Pancreas (tissue), 10 donors: ENCODE data around the gene FAM200A. TPM values are rescaled to one million over a fixed set of nuclear protein-coding genes. Genes with fewer than 3 reads are reported as not detected.

Source experiments
- ATAC-seq, 4 donors: fragments of 200-7000 bp; cut with Tn5 transposase; one replicate each; pipeline versions ENCODE4 v1.8.0 to v1.9.1; 2020; ENCODE audit warnings: mild to moderate bottlenecking in 4 of 4, moderate library complexity in 4 of 4
- DNase-seq, 6 donors: peaks; one replicate each; pipeline ENCODE4 v3.0.0-alpha.2; 2020
- FAIRE-seq: peaks from 2 replicates; lab custom pipeline; 2012; peaks lifted over from hg19 to GRCh38; lab: Jason Lieb, UNC
- H3K27ac ChIP-seq, 4 donors: fragments of 200-600 bp; sonication (generic); 1 replicate in 3 of 4; 2 replicates in 1 of 4; pipeline versions ENCODE4 v1.5.0 to v1.8.0; 2020
- H3K27me3 ChIP-seq, 4 donors: fragments of 200-600 bp; one replicate each; pipeline ENCODE4 v1.8.0; 2021
- H3K36me3 ChIP-seq, 3 donors: fragments of 200-600 bp; sonication (generic) in 1 of 3; one replicate each; pipeline versions ENCODE4 v1.5.0 to v1.8.0; 2020 to 2021
- H3K4me1 ChIP-seq, 3 donors: fragments of 200-600 bp; one replicate each; pipeline ENCODE4 v1.8.0; 2021
- H3K4me3 ChIP-seq, 4 donors: fragments of 200-600 bp; sonication (generic) in 2 of 4; one replicate each; pipeline versions ENCODE4 v1.5.0 to v1.8.0; 2020 to 2021
- H3K9me3 ChIP-seq, 4 donors: fragments of 200-600 bp; one replicate each; pipeline ENCODE4 v1.8.0; 2021
- WGBS, 2 donors: extraction: QIAGEN DNeasy Blood & Tissue Kit; methylation state at CpG; one replicate each; pipeline ENCODE4 v1.1.7; 2013; 5-methylcytosine and 5-hydroxymethylcytosine counted together
- intact Hi-C, 3 donors: fragments of 100-400 bp; cut with DNase I; formaldehyde crosslinking; loops; one replicate each; pipeline versions ENCODE4 v1.11.1 to v1.14.2; 2022
- polyA plus RNA-seq, 2 donors: library from polyadenylated mRNA; stranded (reverse); fragments of 200-250 nt; gene quantifications; one replicate each; pipeline ENCODE4 v1.2.3, GENCODE V29; 2013
- total RNA-seq, 6 donors: library from RNA; stranded (reverse); fragmentation: NEBNext Ultra II Directional in 4 of 6; extraction: Animal tissue kit (Norgen Biotek cat#: 25700) in 4 of 6; gene quantifications; one replicate each; pipeline versions ENCODE4 v1.2.1 to v1.2.4, GENCODE V29; 2021 to 2023
- TF ChIP-seq, protein P1 (sequence below), 4 donors: fragments of 200-600 bp; sonication (generic) in 3 of 4; IDR thresholded peaks; one replicate each; pipeline versions ENCODE4 v1.5.0 to v1.8.0; 2021; ENCODE audit warnings: antibody characterized with exemption in 4 of 4
- donor health status: healthy with polysubstance abuse.
- donor health status: DM: no; HTN: no; CAD: no; lungs with moderate emphysema.
- donor health status: DM: no; HTN: no; CAD: no.
- donor health status: control.
- donor health status: control.
- donor health status: Bipolar disorder and iron deficiency.
- donor health status: DM: yes; HTN: yes; CAD: no.
- donor health status: DM: no; HTN: no; CAD: no.
- donor health status: DM: no; HTN: no; CAD: no.
- donor health status: DM: yes; HTN: yes; CAD: no.

Gene FAM200A
- total and polyA plus RNA-seq, 8 donors: 1.7 to 4.3 (median 2.4) TPM

DNA sequence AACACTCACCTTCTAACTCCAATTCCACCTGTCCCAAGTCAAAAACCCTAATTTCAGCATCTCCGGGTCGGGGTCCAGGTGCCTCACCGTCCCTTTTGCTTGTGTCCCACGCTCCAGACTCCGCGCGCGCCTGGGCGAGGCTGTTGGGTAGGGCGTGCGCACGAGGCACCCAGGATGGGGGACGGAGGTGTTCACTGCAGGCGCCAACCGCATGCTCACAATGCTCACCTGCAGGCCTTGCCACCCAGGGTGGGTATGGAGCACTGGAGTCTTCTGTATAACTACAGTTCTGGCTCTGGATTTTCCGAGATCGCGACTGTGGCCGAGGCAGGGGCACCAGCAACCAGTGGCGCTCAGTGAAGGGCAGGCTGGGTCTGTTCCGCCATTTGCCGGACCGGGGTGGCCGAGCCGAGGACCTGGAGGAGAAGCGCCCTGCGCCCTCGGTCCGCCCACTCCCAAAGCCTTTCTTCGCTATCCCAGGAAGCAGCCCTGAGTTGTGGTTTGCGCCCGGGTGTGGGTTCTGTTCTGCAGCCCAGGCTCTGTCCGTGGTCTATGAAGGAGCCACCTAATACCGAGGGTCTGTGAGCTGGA, 8.7 kb downstream of the FAM200A start:
- no peak overlapping the region for H3K4me3 ChIP-seq
- H3K36me3 ChIP-seq: peaks cover 0 to 3% (median 2%) of the 10 kb centered on the region in 3 donors
- DNase-seq (peak in 1 of 6 donors; percentile 57), ATAC-seq (no peak), FAIRE-seq (no peak)
- intact Hi-C loops: no loop called here
- 94 to 96% methylated on average over 34 of the region's 34 CpGs for WGBS, 2 donors
- no peak overlapping the region for H3K27ac ChIP-seq
- H3K9me3 ChIP-seq: no peaks in the 10 kb centered on the region
- TF ChIP-seq, protein P1, sequence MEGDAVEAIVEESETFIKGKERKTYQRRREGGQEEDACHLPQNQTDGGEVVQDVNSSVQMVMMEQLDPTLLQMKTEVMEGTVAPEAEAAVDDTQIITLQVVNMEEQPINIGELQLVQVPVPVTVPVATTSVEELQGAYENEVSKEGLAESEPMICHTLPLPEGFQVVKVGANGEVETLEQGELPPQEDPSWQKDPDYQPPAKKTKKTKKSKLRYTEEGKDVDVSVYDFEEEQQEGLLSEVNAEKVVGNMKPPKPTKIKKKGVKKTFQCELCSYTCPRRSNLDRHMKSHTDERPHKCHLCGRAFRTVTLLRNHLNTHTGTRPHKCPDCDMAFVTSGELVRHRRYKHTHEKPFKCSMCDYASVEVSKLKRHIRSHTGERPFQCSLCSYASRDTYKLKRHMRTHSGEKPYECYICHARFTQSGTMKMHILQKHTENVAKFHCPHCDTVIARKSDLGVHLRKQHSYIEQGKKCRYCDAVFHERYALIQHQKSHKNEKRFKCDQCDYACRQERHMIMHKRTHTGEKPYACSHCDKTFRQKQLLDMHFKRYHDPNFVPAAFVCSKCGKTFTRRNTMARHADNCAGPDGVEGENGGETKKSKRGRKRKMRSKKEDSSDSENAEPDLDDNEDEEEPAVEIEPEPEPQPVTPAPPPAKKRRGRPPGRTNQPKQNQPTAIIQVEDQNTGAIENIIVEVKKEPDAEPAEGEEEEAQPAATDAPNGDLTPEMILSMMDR (IDR thresholded peaks at IDR 0.05): no peak
- no peaks in the 10 kb centered on the region for H3K4me1 ChIP-seq
- H3K27me3 ChIP-seq: no peaks in the 10 kb centered on the region

DNA sequence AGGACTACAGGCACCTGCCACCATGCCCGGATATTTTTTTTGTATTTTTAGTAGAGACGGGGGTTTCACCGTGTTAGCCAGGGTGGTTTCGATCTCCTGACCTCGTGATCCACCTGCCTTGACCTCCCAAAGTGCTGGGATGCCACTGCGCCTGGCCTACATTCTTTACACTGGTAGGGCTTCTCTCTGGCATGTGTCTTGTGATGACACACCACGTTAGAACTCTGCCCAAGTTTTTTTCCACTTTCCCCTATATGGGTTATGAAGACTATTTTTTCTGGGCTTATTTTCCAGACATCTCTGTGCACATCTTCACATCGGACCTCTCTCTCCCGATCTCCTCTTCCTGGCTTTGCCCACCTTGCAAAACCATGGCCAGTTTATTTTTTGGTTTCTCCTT, 10.7 kb downstream of the FAM200A start:
- Histone ChIP-seq H3K36me3 (no peaks in the 10 kb centered on the region), H3K4me1 (no peaks in the 10 kb centered on the region), H3K9me3 (no peaks in the 10 kb centered on the region), H3K4me3 (no peak overlapping the region), H3K27ac (no peak overlapping the region), H3K27me3 (no peaks in the 10 kb centered on the region)
- no peak for FAIRE-seq
- ATAC-seq: no peak
- TF ChIP-seq, protein P1 (IDR thresholded peaks at IDR 0.05): no peak
- DNase-seq: no peak
- intact Hi-C loops: no loop called here
- 87 to 92% methylated on average over 9 of the region's 9 CpGs for WGBS, 2 donors

DNA sequence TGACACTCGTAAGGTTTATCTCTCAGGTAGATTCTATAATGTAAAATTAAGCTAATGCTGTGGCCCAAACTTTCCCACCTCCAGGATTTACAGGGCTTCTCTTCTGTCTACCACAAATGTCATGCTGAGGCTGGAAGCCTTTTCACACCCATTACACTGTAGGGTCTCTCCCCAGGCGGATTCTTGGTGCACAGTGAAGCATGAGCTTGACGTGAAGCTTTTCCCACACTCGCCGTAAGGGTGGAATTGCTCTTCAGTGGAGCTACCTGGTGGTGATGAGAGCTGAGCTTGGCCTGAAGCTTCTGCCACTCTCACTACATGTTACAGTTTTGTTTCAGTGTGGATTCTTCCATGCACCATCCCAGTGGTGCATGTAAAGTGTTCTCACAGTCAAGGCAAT, 11.4 kb downstream of the FAM200A start:
- no peak for DNase-seq

DNA sequence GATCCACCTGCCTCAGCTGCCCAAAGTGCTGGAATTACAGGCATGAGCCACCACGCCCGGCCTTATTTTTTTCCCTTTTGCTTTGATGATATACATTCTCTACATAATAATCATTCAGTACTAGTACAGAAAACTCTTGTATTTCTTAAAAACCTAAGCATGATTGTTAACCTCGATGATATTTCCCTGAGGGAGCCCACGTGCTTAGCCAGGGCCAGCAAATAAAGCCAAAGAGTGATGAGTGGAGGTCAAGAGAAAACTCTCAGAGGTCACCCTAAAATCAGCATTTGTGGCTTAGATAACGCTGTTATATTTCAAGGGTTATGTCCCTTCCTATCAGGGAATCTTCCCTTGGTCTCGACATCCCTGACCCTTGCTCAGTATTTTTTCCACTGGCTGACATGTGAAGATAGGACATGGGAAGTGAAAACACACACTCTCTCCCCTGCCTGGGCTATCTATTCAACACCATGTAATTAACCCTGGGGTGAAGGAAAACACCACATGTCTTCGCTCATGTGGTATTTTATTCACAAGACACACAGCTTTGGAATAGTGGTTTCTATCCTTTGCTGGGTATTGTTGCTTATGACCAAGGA, 12.6 kb downstream of the FAM200A start:
- FAIRE-seq (no peak), ATAC-seq (no peak), DNase-seq (no peak)
- Histone ChIP-seq H3K27me3 (no peaks in the 10 kb centered on the region), H3K27ac (no peak overlapping the region), H3K36me3 (no peaks in the 10 kb centered on the region), H3K4me1 (no peaks in the 10 kb centered on the region), H3K4me3 (no peak overlapping the region), H3K9me3 (no peaks in the 10 kb centered on the region)
- intact Hi-C loops: no loop called here
- TF ChIP-seq, protein P1 (IDR thresholded peaks at IDR 0.05): no peak
- WGBS, 2 donors: 79 to 83% methylated on average over 7 of the region's 7 CpGs

More for the DNA sequence above, 11.4 kb downstream of the FAM200A start:
- Histone ChIP-seq H3K4me1 (no peaks in the 10 kb centered on the region), H3K27ac (no peak overlapping the region), H3K36me3 (no peaks in the 10 kb centered on the region), H3K4me3 (no peak overlapping the region), H3K9me3 (no peaks in the 10 kb centered on the region), H3K27me3 (no peaks in the 10 kb centered on the region)
- TF ChIP-seq, protein P1 (IDR thresholded peaks at IDR 0.05): no peak
- no peak for ATAC-seq
- FAIRE-seq: no peak
- intact Hi-C loops: no loop called here
- WGBS, 2 donors: 89 to 93% methylated on average over 5 of the region's 5 CpGs

DNA sequence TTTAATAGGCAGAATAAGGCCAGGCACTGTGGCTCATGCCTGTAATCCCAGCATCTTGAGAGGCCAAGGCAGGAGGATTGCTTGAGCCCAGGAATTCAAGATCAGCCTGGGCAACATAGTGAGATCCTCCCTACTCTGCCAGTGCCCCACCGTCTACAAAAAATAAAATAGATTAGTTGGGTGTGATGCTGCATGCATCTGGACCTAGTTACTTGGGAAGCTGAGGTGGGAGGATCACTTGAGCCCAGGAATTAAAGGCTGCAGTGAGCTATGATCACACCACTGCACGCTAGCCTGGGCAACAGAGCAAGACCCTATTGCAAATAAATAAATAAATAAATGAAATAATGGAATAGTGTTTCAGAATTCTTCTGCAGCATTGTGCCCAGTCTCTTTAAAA, 16.2 kb downstream of the FAM200A start:
- 99 to 100% methylated on average over 2 of the region's 2 CpGs for WGBS, 2 donors
- H3K36me3 ChIP-seq: peaks cover 0 to 13% (median 11%) of the 10 kb centered on the region in 3 donors
- H3K4me1 ChIP-seq: no peaks in the 10 kb centered on the region
- no peak overlapping the region for H3K27ac ChIP-seq
- no peaks in the 10 kb centered on the region for H3K27me3 ChIP-seq
- intact Hi-C loops: no loop called here
- TF ChIP-seq, protein P1 (IDR thresholded peaks at IDR 0.05): no peak
- FAIRE-seq (no peak), ATAC-seq (no peak), DNase-seq (no peak)
- H3K4me3 ChIP-seq: no peak overlapping the region
- peaks cover 0 to 6% (median 0%) of the 10 kb centered on the region in 4 donors for H3K9me3 ChIP-seq
